Activated naive CD8-positive, alpha-beta T cell treated with anti-CD3 and anti-CD28 coated beads, Interleukin-2, amount 50 U/mL, for 24 hours (primary cell): ENCODE results near the gene GNAL.
"Not testable (repeated sequence)": the region's sequence is repeated elsewhere in the genome, so short reads cannot be mapped to it uniquely, and the experiment has no call there.

Experiments used
- ATAC-seq: fragments of 150-1000 bp; cut with Tn5 transposase; one replicate; pipeline ENCODE4 v1.10.0; 2021
- DNase-seq: peaks from one replicate; pipeline ENCODE4 v3.0.0; 2021
- H3K27ac Mint-ChIP-seq: one replicate; pipeline ENCODE4 v1.8.0; 2021; ENCODE audit warnings: mild to moderate bottlenecking, mixed read lengths
- H3K27me3 Mint-ChIP-seq: one replicate; pipeline ENCODE4 v1.8.0; 2021; ENCODE audit warnings: mixed read lengths
- H3K36me3 Mint-ChIP-seq: one replicate; pipeline ENCODE4 v1.8.0; 2021; ENCODE audit warnings: low read depth, mixed read lengths
- H3K4me1 Mint-ChIP-seq: one replicate; pipeline ENCODE4 v1.8.0; 2021; ENCODE audit warnings: mixed read lengths
- H3K4me3 Mint-ChIP-seq: one replicate; pipeline ENCODE4 v1.8.0; 2021; ENCODE audit warnings: mild to moderate bottlenecking, moderate library complexity, mixed read lengths
- H3K9me3 Mint-ChIP-seq: one replicate; pipeline ENCODE4 v1.8.0; 2021; ENCODE audit warnings: mixed read lengths

The GNAL gene

DNA sequence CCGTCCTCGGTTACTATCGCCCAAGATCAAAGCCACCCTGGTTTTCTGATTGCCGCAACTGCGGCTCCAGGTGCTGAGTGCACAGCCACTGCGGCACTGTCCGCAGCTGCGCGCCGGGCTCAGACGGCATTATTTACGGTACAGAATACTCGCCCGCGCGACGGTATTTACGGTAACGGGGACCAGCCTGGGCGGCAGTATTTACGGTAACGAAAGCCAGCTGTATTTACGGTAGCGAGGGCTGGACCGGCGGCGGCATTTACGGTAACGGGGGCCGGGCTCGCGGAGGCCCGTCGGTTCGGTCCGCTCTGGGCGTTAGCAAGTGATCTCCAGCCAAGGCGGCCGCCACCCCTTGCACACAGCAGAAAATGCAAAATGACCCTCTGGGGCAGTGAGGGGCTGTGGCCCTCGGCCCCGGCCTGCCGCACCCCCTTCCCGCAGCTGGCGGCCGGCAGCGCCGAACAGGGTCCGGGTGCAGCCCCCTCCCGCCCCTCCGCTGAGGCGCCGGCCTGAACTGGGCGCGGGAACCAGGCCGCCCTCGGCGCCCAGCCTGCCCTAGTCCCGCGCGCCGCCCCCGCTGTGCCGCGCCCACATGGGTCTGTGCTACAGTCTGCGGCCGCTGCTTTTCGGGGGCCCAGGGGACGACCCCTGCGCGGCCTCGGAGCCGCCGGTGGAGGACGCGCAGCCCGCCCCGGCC is at the start of gene GNAL:
Gene GNAL (plus strand): TSS at position 293 of the 697 bp plus-strand sequence. CDS start 300 bp downstream, at position 593.
- Mint-ChIP-seq H3K27me3 (peaks cover 51% of the 10 kb centered on the region), H3K9me3 (peaks cover 4% of the 10 kb centered on the region), H3K36me3 (no peaks in the 10 kb centered on the region), H3K4me1 (peaks cover 8% of the 10 kb centered on the region), H3K4me3 (peak within 1 kb of the TSS; percentile 34), H3K27ac (peak within 1 kb of the TSS; percentile 16)
- DNase-seq (peak; percentile 56), ATAC-seq (peak; percentile 66)

DNA sequence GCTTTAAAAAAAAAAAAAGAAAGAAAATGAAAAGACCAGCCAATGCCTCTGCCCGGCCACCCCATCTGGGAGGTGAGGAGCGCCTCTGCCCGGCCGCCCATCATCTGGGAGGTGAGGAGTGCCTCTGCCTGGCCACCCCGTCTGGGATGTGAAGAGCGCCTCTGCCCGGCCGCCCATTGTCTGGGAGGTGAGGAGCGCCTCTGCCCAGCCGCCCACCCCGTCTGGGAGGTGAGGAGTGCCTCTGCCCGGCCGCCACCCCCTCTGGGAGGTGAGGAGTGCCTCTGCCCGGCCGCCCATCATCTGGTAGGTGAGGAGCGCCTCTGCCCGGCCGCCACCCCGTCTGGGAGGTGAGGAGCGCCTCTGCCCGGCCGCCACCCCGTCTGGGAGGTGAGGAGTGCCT is 41.8 kb upstream of the GNAL start:
- H3K4me1 Mint-ChIP-seq, H3K36me3 Mint-ChIP-seq, ATAC-seq, H3K27me3 Mint-ChIP-seq, H3K9me3 Mint-ChIP-seq, H3K4me3 Mint-ChIP-seq, H3K27ac Mint-ChIP-seq, DNase-seq: not testable (repeated sequence)

DNA sequence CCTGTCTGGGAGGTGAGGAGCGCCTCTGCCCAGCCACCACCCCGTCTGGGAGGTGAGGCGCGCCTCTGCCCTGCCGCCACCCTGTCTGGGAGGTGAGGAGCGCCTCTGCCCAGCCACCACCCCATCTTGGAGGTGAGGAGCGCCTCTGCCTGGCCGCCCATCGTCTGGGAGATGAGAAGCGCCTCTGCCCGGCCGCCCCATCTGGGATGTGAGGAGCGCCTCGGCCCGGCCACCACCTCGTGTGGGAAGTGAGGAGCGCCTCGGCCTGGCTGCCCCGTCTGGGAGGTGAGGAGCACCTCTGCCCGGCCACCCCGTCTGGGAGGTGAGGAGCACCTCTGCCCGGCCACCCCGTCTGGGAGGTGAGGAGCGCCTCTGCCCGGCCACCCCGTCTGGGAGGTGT is 41.3 kb upstream of the GNAL start:
- H3K27ac Mint-ChIP-seq, H3K4me3 Mint-ChIP-seq, H3K4me1 Mint-ChIP-seq, H3K27me3 Mint-ChIP-seq, ATAC-seq, DNase-seq, H3K36me3 Mint-ChIP-seq, H3K9me3 Mint-ChIP-seq: not testable (repeated sequence)

DNA sequence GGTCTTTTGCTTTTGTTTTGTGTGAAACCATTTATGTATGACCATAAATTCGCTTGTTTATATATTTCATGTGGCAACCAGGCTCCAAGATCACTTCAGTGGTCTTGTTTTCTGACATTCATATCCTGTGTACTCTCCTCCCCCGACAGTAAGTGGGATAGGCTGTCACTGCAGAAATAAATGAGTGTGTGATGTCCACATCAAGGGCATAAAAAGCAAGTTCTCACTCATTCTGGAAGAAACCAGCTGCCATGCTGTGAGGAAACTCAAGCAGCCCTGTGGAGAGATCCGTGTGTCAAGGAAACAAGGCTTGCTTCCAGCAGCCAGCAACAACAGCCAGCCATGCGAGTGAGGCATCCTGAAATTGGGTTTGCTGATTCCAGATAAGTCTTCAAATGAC is 39.2 kb upstream of the GNAL start:
- H3K4me1 Mint-ChIP-seq, result no peaks in the 10 kb centered on the region
- no peak overlapping the region for H3K4me3 Mint-ChIP-seq
- no peak for ATAC-seq
- H3K27ac Mint-ChIP-seq, result no peak overlapping the region
- H3K9me3 Mint-ChIP-seq, result peaks cover 8% of the 10 kb centered on the region
- H3K36me3 Mint-ChIP-seq, result no peaks in the 10 kb centered on the region
- peaks cover 11% of the 10 kb centered on the region for H3K27me3 Mint-ChIP-seq
- no peak for DNase-seq

DNA sequence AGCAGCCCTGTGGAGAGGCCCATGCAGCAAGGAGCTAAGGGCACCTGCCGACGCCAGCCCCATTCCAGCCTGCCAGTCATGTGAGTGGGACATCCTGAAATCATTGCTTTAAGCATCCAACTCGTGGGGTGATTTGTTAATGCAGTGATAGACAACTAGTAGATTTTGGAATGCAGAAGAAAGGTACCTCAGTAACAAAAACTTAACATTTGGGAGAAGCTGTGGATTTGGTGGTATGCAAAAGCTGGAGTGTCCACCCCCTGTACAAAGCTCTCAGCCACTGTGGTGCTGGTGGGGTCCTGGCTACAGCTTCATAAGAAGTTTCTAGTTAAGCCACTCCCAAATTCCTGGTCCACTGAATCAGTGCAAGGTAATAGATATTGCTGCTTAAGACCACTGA is 37.2 kb upstream of the GNAL start:
- DNase-seq, result no peak
- H3K27ac Mint-ChIP-seq, result no peak overlapping the region
- H3K4me1 Mint-ChIP-seq, result peaks cover 3% of the 10 kb centered on the region
- H3K4me3 Mint-ChIP-seq, result no peak overlapping the region
- ATAC-seq, result no peak
- peaks cover 8% of the 10 kb centered on the region for H3K9me3 Mint-ChIP-seq
- peaks cover 24% of the 10 kb centered on the region for H3K27me3 Mint-ChIP-seq
- H3K36me3 Mint-ChIP-seq, result no peaks in the 10 kb centered on the region

DNA sequence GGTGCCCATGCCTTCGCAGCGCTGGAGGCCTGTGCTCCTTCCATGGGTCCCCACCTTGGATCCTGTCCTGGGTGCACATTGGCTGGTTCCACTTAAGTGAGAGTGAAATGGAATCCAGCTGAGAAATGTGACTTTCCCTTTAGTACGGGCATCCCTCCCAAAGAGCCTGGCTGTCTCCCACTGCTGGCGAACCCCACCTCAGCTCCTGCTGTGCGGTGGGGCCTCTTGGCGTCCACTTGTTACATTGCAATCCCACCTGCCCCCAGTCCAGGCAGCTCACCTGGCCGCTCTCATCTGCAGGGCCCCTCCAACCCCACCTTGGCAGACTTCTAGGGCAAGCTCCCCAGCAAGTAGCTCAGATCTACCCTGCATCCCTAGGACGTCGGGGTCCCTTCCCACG is 35.5 kb upstream of the GNAL start:
- H3K36me3 Mint-ChIP-seq, result no peaks in the 10 kb centered on the region
- H3K4me1 Mint-ChIP-seq, result peaks cover 3% of the 10 kb centered on the region
- ATAC-seq, result no peak
- peaks cover 5% of the 10 kb centered on the region for H3K9me3 Mint-ChIP-seq
- DNase-seq, result no peak
- H3K27me3 Mint-ChIP-seq, result peaks cover 36% of the 10 kb centered on the region
- no peak overlapping the region for H3K4me3 Mint-ChIP-seq
- no peak overlapping the region for H3K27ac Mint-ChIP-seq

DNA sequence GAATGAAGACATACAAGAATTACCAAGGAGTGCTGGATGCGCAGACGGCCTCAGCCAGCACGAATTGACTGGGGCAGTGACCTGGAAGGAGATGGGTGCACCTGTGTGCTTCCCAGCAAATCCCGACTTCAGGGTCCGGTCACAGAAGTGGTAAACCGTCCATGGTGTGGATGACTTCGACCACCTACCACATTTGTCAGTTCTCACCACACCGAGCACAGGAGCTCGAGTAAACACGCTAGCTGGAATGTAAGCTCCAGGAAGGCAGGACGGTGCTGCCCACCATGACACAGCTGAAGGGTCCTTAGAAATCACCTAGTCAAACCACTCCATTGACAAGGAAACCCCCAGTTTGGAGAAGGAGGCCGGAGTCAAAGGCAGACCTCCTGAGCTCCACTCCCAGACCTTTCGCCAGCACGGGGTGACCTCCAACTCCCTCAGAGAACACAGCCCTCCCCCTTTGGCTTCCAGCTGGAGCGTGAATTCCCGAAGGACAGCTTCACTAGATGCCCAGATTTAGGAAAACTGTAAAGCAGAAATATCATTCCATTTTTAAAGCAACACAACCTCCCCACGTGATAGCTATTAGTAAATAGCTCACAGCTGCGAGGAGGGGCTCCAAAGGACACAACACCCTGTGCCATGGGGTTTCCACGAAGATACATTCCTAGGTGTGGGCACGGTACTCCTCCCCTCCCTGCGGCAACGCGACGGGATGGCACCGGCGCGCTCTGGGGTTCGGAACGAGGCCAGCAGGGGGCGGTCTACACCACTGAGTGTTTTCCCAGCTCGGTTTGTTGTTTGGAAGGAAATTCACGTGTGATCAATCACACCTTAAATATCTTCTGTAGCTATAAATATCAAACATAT is 34.1 kb upstream of the GNAL start:
- H3K27me3 Mint-ChIP-seq, result peaks cover 41% of the 10 kb centered on the region
- no peaks in the 10 kb centered on the region for H3K9me3 Mint-ChIP-seq
- H3K4me3 Mint-ChIP-seq, result no peak overlapping the region

DNA sequence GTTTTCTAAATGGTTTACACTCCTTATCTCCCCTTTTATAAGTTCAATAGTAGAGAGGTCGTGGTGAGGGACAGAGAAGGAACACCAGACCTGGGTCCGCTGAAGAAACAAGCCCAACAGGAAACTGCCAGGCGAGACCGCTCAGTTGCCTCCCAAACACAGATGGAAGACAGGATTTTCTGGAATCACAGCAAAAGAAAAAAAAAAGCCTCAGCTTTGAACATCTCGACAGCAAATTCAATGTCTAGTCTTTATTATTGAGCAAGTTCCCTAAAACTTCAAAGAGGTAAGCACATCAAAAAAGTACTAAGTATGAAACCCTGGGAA is 33.5 kb upstream of the GNAL start:
- peaks cover 41% of the 10 kb centered on the region for H3K27me3 Mint-ChIP-seq
- H3K4me3 Mint-ChIP-seq, result no peak overlapping the region

More for the DNA sequence above, 34.1 kb upstream of the GNAL start:
- DNase-seq, result peak; percentile 69
- Mint-ChIP-seq H3K4me1 (peaks cover 3% of the 10 kb centered on the region), H3K36me3 (no peaks in the 10 kb centered on the region), H3K27ac (no peak overlapping the region)
- no peak for ATAC-seq

DNA sequence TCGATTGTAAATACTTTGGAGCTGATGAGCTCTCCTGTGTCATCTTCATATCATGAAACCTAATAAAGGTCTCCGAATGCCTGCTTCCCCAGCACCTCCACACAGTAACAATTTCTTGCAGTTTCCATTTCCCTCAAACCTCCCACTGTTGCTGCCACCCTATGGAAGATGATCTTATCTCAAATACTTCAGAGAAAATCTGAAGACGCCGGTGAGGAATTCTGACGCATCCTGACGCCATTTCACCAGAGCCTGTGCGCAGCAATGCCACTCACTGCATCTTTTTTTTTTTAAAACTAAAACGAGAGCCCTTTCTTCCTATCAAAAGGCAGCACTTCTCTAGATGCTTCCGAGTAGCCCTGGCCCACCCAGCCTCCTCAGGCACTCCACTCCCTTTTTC is 31.9 kb upstream of the GNAL start:
- ATAC-seq (no peak), DNase-seq (no peak)
- H3K27me3 Mint-ChIP-seq, result peaks cover 36% of the 10 kb centered on the region
- H3K9me3 Mint-ChIP-seq, result no peaks in the 10 kb centered on the region
- H3K36me3 Mint-ChIP-seq, result no peaks in the 10 kb centered on the region
- no peak overlapping the region for H3K27ac Mint-ChIP-seq
- H3K4me1 Mint-ChIP-seq, result peaks cover 3% of the 10 kb centered on the region
- no peak overlapping the region for H3K4me3 Mint-ChIP-seq

More for the DNA sequence above, 33.5 kb upstream of the GNAL start:
- DNase-seq (no peak), ATAC-seq (no peak)
- no peaks in the 10 kb centered on the region for H3K9me3 Mint-ChIP-seq
- H3K4me1 Mint-ChIP-seq, result peaks cover 3% of the 10 kb centered on the region
- no peaks in the 10 kb centered on the region for H3K36me3 Mint-ChIP-seq
- no peak overlapping the region for H3K27ac Mint-ChIP-seq

DNA sequence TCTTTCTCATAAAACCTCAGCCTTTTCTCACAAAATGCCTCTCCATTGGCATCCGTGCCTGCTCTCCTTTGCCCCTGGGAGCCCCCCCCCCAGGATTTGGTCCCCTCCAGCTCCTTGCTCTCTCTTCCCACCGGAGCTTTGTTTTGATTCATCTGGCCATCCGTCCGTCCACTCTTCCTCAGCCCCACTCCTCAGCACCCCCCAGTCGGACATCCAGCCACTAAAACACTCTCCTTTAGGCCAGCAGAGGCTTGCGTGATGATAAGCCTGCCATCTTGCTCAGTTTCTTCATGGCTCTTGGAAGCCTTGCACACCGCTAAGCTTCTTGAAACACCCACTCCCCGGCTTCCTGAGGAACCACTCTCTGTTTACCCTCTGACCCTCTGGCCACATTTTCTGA is 31.5 kb upstream of the GNAL start:
- no peak for ATAC-seq
- H3K4me1 Mint-ChIP-seq, result peaks cover 3% of the 10 kb centered on the region

DNA sequence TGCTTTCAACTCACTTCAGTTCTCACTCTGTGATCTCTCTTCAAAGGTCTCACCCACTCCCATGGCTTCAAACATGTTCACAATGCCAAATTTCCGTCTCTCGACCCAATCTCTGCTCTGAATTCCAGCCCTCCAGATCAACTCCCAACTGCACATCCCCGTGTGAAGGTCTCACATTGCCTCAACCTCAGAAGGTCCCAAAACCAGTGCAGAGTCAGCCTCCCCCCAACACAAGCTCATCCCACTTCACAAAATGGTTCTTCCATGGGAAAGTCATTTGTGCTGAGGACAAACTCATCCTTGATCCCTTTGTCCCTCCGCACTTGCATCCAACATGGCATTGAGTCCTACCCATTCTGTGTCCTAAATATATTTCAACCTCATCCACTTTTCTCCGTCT is 31.0 kb upstream of the GNAL start:
- Mint-ChIP-seq H3K27me3 (peaks cover 36% of the 10 kb centered on the region), H3K9me3 (no peaks in the 10 kb centered on the region), H3K27ac (no peak overlapping the region), H3K4me1 (peaks cover 3% of the 10 kb centered on the region), H3K36me3 (no peaks in the 10 kb centered on the region), H3K4me3 (no peak overlapping the region)
- ATAC-seq, result no peak
- DNase-seq, result no peak

More for the DNA sequence above, 31.5 kb upstream of the GNAL start:
- H3K4me3 Mint-ChIP-seq, result no peak overlapping the region
- no peak overlapping the region for H3K27ac Mint-ChIP-seq
- H3K27me3 Mint-ChIP-seq, result peaks cover 36% of the 10 kb centered on the region
- no peak for DNase-seq
- no peaks in the 10 kb centered on the region for H3K36me3 Mint-ChIP-seq
- no peaks in the 10 kb centered on the region for H3K9me3 Mint-ChIP-seq

DNA sequence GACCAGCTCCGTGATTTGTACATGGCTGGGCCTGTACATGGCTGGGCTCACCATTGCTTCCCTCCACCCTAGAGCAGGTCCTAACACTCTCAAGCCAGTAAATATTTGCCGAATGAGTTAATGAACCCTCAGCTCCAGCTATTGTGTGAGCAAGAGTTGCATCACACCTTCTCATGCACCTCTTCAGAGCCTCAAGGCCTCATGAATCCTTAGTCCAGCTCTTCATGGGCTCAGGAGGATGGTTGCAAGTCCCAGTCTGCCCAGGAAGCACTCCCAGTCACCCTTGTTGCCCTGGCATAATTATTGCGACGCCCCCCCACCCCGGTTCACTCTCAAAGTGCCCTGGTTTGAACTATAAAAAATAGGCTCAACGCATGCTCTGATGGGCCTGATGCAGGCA is 30.1 kb upstream of the GNAL start:
- Mint-ChIP-seq H3K4me3 (no peak overlapping the region), H3K9me3 (no peaks in the 10 kb centered on the region), H3K4me1 (peaks cover 3% of the 10 kb centered on the region), H3K27me3 (peaks cover 35% of the 10 kb centered on the region), H3K27ac (no peak overlapping the region), H3K36me3 (no peaks in the 10 kb centered on the region)
- DNase-seq (no peak), ATAC-seq (no peak)

DNA sequence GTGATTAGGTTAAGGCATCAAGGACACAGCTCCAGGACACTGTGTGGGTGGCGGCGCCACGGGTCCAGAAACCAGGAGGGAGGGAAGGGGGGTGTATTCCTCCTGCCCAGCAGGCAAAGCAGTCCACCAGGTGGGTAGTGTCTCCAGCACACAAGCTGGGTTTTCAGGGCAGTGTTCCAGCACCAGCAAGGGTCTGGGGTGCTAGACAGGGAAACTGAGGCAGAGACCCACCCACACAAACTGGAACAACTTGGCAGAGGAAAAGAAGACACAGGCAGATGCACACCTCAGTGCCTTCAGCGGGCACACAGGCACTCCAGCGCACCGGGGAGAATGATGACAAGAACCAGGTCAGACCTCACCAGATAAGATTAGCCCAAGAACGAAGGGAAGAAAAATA is 28.4 kb upstream of the GNAL start:
- ATAC-seq (no peak), DNase-seq (no peak)
- Mint-ChIP-seq H3K27ac (no peak overlapping the region), H3K27me3 (peaks cover 22% of the 10 kb centered on the region), H3K9me3 (no peaks in the 10 kb centered on the region), H3K36me3 (no peaks in the 10 kb centered on the region), H3K4me1 (no peaks in the 10 kb centered on the region), H3K4me3 (no peak overlapping the region)

DNA sequence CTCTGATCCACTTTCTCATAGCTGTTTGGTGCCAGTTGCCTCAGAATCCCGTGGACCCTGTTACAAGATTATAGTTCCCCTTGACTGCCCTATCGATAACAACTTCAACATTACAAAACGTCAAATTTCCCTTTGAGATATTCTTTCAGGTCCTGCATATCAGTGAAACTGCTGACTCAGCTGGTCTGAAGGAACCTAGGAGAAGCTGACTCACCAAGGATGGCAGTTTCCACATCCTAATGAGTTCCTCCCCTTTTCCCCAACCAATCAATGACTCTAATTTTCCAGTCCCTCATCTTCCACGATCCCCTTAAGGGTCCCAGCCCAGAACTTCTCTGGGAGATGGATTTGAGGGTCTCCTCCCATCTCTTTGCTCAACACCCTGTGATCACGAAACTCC is 27.6 kb upstream of the GNAL start:
- Mint-ChIP-seq H3K36me3 (no peaks in the 10 kb centered on the region), H3K4me3 (no peak overlapping the region), H3K27me3 (peaks cover 18% of the 10 kb centered on the region), H3K9me3 (no peaks in the 10 kb centered on the region), H3K27ac (no peak overlapping the region), H3K4me1 (no peaks in the 10 kb centered on the region)
- ATAC-seq (no peak), DNase-seq (no peak)

DNA sequence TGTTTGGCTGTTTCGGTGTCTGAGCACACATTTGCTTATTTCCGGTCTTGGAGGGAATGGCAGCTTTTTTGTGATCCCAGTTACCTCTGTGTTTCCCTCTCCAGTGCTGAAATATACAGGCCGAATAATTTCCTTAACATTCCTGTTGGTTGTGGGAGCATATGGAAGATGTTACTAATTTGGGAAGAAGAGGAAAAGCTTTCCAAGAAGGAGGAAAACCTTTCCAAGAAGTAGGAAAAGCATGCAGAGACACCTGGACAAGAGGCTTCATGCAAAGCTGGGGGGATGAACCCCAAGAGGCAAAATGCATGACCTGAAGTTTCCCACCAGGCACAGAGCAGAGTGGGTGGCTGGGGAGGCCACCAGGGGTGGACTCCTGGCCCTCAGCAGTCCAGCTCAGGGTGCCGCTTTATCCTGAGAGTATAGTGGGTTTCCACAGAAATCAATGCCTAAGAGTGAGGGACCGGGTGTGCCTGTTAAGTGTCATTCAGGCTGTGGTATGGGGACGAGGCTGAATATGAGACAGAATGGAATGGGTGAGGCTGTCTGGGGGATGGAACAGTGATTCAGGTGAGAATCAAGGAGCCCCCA is 25.5 kb upstream of the GNAL start:
- no peak overlapping the region for H3K27ac Mint-ChIP-seq
- H3K27me3 Mint-ChIP-seq, result peaks cover 5% of the 10 kb centered on the region
- H3K9me3 Mint-ChIP-seq, result no peaks in the 10 kb centered on the region
- DNase-seq (no peak), ATAC-seq (no peak)
- no peaks in the 10 kb centered on the region for H3K4me1 Mint-ChIP-seq
- no peak overlapping the region for H3K4me3 Mint-ChIP-seq
- H3K36me3 Mint-ChIP-seq, result no peaks in the 10 kb centered on the region
